GM18526 (cell line): ENCODE data around the gene PDZD8.

Experiments
- POLR2A ChIP-seq: IDR thresholded peaks from 3 replicates; pipeline ENCODE4 v1.6.1; 2011; ENCODE audit not compliant: insufficient read length; ENCODE audit errors: extremely low read depth

The PDZD8 gene, protein sequence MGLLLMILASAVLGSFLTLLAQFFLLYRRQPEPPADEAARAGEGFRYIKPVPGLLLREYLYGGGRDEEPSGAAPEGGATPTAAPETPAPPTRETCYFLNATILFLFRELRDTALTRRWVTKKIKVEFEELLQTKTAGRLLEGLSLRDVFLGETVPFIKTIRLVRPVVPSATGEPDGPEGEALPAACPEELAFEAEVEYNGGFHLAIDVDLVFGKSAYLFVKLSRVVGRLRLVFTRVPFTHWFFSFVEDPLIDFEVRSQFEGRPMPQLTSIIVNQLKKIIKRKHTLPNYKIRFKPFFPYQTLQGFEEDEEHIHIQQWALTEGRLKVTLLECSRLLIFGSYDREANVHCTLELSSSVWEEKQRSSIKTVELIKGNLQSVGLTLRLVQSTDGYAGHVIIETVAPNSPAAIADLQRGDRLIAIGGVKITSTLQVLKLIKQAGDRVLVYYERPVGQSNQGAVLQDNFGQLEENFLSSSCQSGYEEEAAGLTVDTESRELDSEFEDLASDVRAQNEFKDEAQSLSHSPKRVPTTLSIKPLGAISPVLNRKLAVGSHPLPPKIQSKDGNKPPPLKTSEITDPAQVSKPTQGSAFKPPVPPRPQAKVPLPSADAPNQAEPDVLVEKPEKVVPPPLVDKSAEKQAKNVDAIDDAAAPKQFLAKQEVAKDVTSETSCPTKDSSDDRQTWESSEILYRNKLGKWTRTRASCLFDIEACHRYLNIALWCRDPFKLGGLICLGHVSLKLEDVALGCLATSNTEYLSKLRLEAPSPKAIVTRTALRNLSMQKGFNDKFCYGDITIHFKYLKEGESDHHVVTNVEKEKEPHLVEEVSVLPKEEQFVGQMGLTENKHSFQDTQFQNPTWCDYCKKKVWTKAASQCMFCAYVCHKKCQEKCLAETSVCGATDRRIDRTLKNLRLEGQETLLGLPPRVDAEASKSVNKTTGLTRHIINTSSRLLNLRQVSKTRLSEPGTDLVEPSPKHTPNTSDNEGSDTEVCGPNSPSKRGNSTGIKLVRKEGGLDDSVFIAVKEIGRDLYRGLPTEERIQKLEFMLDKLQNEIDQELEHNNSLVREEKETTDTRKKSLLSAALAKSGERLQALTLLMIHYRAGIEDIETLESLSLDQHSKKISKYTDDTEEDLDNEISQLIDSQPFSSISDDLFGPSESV

DNA sequence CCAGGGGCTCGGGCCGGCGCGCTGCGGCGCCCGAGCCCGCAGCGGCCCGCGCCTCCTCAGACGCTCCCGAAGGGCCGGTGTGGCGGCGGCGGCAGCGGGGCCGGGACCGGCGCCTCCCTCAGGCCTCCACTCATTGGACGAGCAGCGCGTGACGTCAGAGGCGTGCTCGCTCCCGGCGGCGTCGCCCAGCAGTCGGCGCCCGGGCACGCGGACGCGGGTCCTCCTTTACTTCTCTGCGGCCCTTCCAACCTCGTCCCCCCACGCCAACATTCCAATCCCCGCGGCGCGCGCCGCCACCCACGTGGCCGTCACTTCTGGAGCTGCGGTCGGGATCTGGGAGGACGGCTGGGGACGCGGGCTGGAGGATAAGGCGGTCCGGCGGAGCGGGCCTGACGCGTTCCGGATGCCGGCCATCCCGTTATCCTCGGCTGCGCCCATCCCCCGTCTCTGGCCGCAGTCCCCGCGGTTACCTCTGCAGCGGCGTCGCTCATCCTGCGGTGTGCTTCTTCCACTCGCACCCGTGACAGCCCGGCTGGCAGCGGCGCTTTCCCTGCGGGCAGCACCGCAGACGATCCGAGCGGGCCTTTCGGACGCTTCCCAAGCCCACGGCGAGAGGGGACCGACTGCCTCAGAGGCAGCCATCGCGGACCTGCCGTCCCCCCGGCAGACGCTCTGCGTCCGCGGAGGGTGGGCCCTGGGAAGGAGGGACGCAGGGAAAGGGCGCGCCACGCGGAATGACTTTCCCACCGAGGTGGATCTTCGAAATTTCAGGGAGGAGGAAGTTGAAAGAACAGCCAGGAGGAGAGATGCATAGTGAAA, at the start of gene PDZD8:
TSS of gene PDZD8 (minus strand) at position 81 of the 819 bp plus-strand sequence. CDS start 213 bp downstream, outside the sequence.
- TF ChIP-seq POLR2A, result peak; percentile 79

- TF ChIP-seq POLR2A, result no peak
These were observed 48.9 kb upstream of the PDZD8 start for GRCh38 chr10:117424171-117424570.

GRCh38 chr10:117421985-117422384, 46.7 kb upstream of the PDZD8 start:
- no peak for TF ChIP-seq POLR2A

- no peak for TF ChIP-seq POLR2A
These were observed 45.5 kb upstream of the PDZD8 start for GRCh38 chr10:117420768-117421167.

DNA sequence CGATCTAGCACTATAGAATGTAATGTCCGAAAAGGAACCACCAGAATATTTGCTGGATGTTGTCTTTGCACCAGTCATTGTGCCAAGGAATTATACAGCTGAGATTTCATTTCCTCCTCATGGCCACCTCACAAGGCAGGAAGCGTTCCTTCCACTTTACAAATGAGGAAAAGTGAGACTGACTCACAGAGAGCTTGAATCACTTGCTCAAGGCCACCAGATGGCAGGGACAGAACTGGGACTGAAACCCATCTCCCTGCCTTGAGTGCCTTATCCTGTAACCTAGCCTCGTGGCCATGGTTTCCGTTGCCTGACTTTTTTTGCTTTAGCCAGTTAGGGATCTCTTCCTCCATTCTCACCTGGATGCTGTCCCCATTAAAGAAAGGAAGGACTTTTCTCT, 44.7 kb upstream of the PDZD8 start:
- no peak for TF ChIP-seq POLR2A

DNA sequence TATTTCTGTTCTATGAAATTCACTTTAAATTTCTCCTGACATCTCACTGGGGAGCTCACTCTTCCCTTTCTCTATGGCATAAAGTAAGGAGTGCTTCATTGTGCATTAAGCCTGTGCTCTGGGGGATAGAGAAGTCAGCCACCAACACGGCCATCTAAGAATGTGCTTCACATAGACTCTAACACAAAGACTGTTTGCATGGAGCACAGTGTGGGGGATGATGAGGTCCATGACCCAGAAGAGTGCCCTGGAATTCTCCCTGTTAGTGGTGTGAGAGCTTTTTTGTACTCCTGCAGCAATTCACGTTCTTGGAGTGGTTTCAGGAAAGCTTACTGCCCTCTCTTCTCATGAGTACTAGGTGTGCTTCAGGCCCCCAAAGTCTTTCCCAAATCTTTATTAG, 43.9 kb upstream of the PDZD8 start:
- no peak for TF ChIP-seq POLR2A

DNA sequence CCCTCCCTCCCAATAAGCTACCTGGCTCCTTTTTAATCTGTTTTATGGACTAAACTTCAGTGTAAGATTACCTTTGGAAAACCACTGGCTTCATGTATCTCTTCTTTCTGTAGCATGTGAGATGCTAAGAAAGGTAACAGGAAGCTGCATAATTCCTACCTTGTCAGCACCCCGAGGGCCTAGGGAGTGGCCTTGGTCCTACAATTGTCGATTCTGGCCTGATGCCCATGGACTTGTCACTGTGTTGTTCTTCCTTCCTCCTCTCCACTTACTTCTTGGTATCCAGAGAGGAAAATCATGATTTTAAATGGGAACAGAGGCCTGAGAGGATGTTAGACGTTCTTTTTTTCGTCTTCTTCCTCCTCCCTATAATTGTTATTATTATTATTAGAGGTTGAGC, 42.9 kb upstream of the PDZD8 start:
- no peak for TF ChIP-seq POLR2A

- no peak for TF ChIP-seq POLR2A
These were observed 42.0 kb upstream of the PDZD8 start for GRCh38 chr10:117417196-117417595.

- TF ChIP-seq POLR2A, result no peak
These were observed 38.8 kb upstream of the PDZD8 start for GRCh38 chr10:117413928-117414618.

GRCh38 chr10:117412469-117413010, 37.3 kb upstream of the PDZD8 start:
- no peak for TF ChIP-seq POLR2A

- TF ChIP-seq POLR2A, result no peak
These were observed 36.5 kb upstream of the PDZD8 start for GRCh38 chr10:117411479-117412399.

- no peak for TF ChIP-seq POLR2A
These were observed 35.3 kb upstream of the PDZD8 start for GRCh38 chr10:117410557-117410956.

GRCh38 chr10:117409549-117410305, 34.5 kb upstream of the PDZD8 start:
- no peak for TF ChIP-seq POLR2A
